Retinal pigment epithelial cell (primary cell): ENCODE measurements around the gene ZDHHC19.
A peak's percentile ranks its signal among the peaks of the same experiment; 100 is the strongest.

Source experiments
- DNase-seq: peaks from one replicate; pipeline ENCODE4 v3.0.0-alpha.2; 2010; ENCODE audit warnings: low read depth
- H3K4me3 ChIP-seq: 2 replicates; pipeline ENCODE4 v1.5.1; 2011; ENCODE audit warnings: mild to moderate bottlenecking, low read length, control low read depth, moderate library complexity
- CTCF ChIP-seq: conservative IDR thresholded peaks from 2 replicates; pipeline ENCODE4 v1.5.1; 2011; ENCODE audit warnings: low read depth, low read length, control low read depth, inconsistent platforms

The ZDHHC19 gene

GRCh38 chr3:196198771-196199753 lies 12.1 kb downstream of the ZDHHC19 start:
- DNase-seq = no peak
- peak; percentile 19 for TF ChIP-seq CTCF
- H3K4me3 ChIP-seq = no peak overlapping the region

- no peak for DNase-seq
- no peak overlapping the region for H3K4me3 ChIP-seq
- no peak for TF ChIP-seq CTCF
Measured at GRCh38 chr3:196198081-196198675, 13.0 kb downstream of the ZDHHC19 start.

- H3K4me3 ChIP-seq = no peak overlapping the region
- no peak for TF ChIP-seq CTCF
- no peak for DNase-seq
Measured at GRCh38 chr3:196197524-196197923, 13.7 kb downstream of the ZDHHC19 start.

GRCh38 chr3:196195664-196196265 lies 15.4 kb downstream of the ZDHHC19 start:
- no peak overlapping the region for H3K4me3 ChIP-seq
- TF ChIP-seq CTCF = no peak
- no peak for DNase-seq

GRCh38 chr3:196194542-196194915 lies 16.7 kb downstream of the ZDHHC19 start:
- no peak overlapping the region for H3K4me3 ChIP-seq
- DNase-seq = no peak
- TF ChIP-seq CTCF = no peak

GRCh38 chr3:196193736-196194541 lies 17.3 kb downstream of the ZDHHC19 start:
- DNase-seq = no peak
- H3K4me3 ChIP-seq = no peak overlapping the region
- no peak for TF ChIP-seq CTCF
